Suprapubic skin (tissue), 3 donors: Measurements from ENCODE around the gene TMEM205.

Experiments used
- EP300 ChIP-seq: sonication (generic); formaldehyde crosslinking; IDR thresholded peaks from one replicate; pipeline ENCODE4 v1.6.1; 2017; ENCODE audit warnings: antibody characterized with exemption
- POLR2A ChIP-seq, 2 donors: fragments of 450-650 bp; IDR thresholded peaks; one replicate each; pipeline ENCODE4 v1.6.1; 2017; ENCODE audit warnings: antibody characterized with exemption in 2 of 2, mild to moderate bottlenecking in 2 of 2, moderate library complexity in 2 of 2
- TF ChIP-seq, protein P1 (sequence below), 2 donors: fragments of 200-600 bp in 1 of 2; fragments of 450-650 bp in 1 of 2; sonication (generic) in 1 of 2; IDR thresholded peaks; one replicate each; pipeline ENCODE4 v1.5.1; 2016 to 2019; ENCODE audit warnings: antibody characterized with exemption in 2 of 2, mild to moderate bottlenecking in 1 of 2, moderate library complexity in 1 of 2

DNA sequence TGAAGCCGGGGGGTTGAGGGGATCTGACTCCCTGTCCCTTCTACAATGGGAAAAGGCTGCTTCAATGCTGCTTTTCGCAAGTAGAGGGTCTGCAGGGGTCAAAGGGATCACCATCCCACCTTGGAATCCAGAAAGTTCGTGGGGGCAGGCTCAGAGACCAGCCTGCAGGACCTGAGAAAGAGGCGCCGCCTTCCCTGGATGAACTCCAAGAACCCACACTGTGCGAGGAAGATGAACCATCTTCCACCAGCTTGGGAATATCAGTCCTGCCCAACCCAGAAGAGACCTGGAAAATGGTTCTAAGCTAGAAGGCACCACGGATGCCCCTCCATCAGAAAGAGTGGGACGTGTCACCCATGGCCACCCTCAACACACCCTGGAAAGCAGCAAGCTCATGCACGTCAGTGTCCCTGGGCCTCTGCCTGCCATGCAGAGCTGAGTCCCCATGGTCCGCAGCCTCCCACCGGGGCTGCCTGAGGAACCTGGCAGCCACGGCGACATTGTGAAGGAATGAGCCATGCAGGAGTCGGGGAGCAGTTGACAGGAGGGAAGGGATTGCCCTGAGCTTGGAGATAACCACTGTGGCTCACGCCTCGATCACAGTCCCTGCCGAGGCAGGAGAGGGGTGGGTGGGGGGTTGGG, 21.2 kb downstream of the TMEM205 start:
- TF ChIP-seq, protein P1, sequence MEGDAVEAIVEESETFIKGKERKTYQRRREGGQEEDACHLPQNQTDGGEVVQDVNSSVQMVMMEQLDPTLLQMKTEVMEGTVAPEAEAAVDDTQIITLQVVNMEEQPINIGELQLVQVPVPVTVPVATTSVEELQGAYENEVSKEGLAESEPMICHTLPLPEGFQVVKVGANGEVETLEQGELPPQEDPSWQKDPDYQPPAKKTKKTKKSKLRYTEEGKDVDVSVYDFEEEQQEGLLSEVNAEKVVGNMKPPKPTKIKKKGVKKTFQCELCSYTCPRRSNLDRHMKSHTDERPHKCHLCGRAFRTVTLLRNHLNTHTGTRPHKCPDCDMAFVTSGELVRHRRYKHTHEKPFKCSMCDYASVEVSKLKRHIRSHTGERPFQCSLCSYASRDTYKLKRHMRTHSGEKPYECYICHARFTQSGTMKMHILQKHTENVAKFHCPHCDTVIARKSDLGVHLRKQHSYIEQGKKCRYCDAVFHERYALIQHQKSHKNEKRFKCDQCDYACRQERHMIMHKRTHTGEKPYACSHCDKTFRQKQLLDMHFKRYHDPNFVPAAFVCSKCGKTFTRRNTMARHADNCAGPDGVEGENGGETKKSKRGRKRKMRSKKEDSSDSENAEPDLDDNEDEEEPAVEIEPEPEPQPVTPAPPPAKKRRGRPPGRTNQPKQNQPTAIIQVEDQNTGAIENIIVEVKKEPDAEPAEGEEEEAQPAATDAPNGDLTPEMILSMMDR (IDR thresholded peaks at IDR 0.05) = no peak
- no peak for TF ChIP-seq POLR2A (IDR thresholded peaks at IDR 0.05)
- no peak for TF ChIP-seq EP300
